ENCODE data around the gene SPATA32.

DNA sequence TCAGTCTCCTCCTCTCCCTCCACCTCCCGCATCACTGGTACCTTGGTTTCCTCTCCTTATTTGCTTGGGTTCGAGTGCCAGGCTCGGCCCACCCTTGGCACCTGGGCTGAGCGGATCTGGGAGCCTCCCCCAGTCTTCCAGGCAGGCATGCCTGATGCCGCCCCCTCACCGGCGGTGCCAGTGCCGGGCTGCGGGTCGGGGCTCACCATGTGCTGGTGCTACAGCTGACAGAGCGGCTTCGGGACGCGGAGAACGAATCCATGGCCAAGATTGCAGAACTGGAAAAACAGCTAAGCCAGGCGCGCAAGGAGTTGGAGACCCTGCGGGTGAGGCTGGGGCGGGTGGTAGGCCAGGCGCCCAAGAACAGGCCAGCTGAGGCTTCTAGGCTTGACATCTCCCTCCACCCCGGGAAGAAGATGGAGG, 21.0 kb downstream of the SPATA32 start:
- TF ChIP-seq, protein P1, sequence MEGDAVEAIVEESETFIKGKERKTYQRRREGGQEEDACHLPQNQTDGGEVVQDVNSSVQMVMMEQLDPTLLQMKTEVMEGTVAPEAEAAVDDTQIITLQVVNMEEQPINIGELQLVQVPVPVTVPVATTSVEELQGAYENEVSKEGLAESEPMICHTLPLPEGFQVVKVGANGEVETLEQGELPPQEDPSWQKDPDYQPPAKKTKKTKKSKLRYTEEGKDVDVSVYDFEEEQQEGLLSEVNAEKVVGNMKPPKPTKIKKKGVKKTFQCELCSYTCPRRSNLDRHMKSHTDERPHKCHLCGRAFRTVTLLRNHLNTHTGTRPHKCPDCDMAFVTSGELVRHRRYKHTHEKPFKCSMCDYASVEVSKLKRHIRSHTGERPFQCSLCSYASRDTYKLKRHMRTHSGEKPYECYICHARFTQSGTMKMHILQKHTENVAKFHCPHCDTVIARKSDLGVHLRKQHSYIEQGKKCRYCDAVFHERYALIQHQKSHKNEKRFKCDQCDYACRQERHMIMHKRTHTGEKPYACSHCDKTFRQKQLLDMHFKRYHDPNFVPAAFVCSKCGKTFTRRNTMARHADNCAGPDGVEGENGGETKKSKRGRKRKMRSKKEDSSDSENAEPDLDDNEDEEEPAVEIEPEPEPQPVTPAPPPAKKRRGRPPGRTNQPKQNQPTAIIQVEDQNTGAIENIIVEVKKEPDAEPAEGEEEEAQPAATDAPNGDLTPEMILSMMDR (IDR thresholded peaks at IDR 0.05), result no peak
- TF ChIP-seq POLR2A (IDR thresholded peaks at IDR 0.05), result no peak
